ENCODE measurements around the gene ADAMTS7. TPM values are rescaled to one million over a fixed set of nuclear protein-coding genes. Genes with fewer than 3 reads are reported as not detected.

Gene ADAMTS7
- total and polyA plus RNA-seq, 2 of the 4 experiments (the other 2 are of a cell fraction): 1.4 to 12.6 TPM

- POLR2A ChIA-PET (ENCODE audit: unreplicated experiment): no interaction called here
Measured at GRCh38 chr15:78837131-78837530, 25.9 kb upstream of the ADAMTS7 start.

More at GRCh38 chr15:78837131-78837530, 25.9 kb upstream of the ADAMTS7 start:
- no peak overlapping the region for H2BK5ac ChIP-seq (ENCODE audit: low read depth, low read length, poor library complexity, severe bottlenecking)
- H2AFZ ChIP-seq (replicated peaks; ENCODE audit: low read length, poor library complexity): no peak overlapping the region
- H3K9me3 ChIP-seq (ENCODE audit: control insufficient read depth, insufficient read depth, low read length): no peaks in the 10 kb centered on the region
- no peaks in the 10 kb centered on the region; the same call in 1 of the 2 replicates for H3K9me1 ChIP-seq (ENCODE audit: insufficient read depth, low read length)
- H3K9ac ChIP-seq (ENCODE audit: low read depth, low read length): no peak overlapping the region
- no peak overlapping the region for H3K4me3 ChIP-seq (ENCODE audit: insufficient read depth, low read depth, low read length)
- H3K56ac ChIP-seq (ENCODE audit: extremely low read depth, insufficient read depth, low read length): no peak overlapping the region
- H2AK9ac ChIP-seq (replicated peaks; ENCODE audit: low read depth, low read length, poor library complexity): no peak overlapping the region
- H3K4me2 ChIP-seq (ENCODE audit: low read depth, low read length): no peak overlapping the region
- CTCF ChIA-PET: no interaction called here
- H3K4me1 ChIP-seq (ENCODE audit: control insufficient read depth, insufficient read depth, low read length): peaks cover 8% of the 10 kb centered on the region; the same call in 1 of the 2 replicates
- dilution Hi-C loops (cut with HindIII; ENCODE audit: low sequenced_read_pairs, unreplicated experiment): no loop called here
- no TSS peak for BruUV-seq (replicated peaks)
- peaks cover 3% of the 10 kb centered on the region; the same call in 1 of the 2 replicates for H3K27me3 ChIP-seq (ENCODE audit: control insufficient read depth, insufficient read depth, low read length)
- H3K23ac ChIP-seq (ENCODE audit: low read depth, low read length): no peak overlapping the region
- ATAC-seq (ENCODE audit: low read depth) (no peak), DNase-seq (no peak)
- H2AK5ac ChIP-seq (ENCODE audit: low read depth, low read length): no peak overlapping the region
- intact Hi-C loops (cut with micrococcal nuclease): no loop called here
- no peak overlapping the region for H3K4ac ChIP-seq (ENCODE audit: low read depth, low read length)
- H3K79me1 ChIP-seq (ENCODE audit: low read depth in 1 of 2, low read length in 2 of 2): no peaks in the 10 kb centered on the region
- no peak overlapping the region for H4K5ac ChIP-seq (ENCODE audit: low read depth, low read length)
- no peak overlapping the region for H3K14ac ChIP-seq (replicated peaks; ENCODE audit: low read depth, low read length)
- TF ChIP-seq, protein P1, sequence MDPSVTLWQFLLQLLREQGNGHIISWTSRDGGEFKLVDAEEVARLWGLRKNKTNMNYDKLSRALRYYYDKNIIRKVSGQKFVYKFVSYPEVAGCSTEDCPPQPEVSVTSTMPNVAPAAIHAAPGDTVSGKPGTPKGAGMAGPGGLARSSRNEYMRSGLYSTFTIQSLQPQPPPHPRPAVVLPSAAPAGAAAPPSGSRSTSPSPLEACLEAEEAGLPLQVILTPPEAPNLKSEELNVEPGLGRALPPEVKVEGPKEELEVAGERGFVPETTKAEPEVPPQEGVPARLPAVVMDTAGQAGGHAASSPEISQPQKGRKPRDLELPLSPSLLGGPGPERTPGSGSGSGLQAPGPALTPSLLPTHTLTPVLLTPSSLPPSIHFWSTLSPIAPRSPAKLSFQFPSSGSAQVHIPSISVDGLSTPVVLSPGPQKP (IDR thresholded peaks at IDR 0.05; ENCODE audit: borderline replicate concordance, low read depth, low read length): no peak
- no peak for TF ChIP-seq CHD1 (IDR thresholded peaks at IDR 0.05; ENCODE audit: low read depth, low read length)
- TF ChIP-seq RFX5 (IDR thresholded peaks at IDR 0.05; ENCODE audit: low read depth, low read length): no peak
- TF ChIP-seq CTCF (conservative IDR thresholded peaks at IDR 0.05; ENCODE audit: low read depth, low read length): no peak
- TF ChIP-seq POLR2A (IDR thresholded peaks at IDR 0.05; ENCODE audit: low read depth, low read length): no peak
- TF ChIP-seq, protein P2, sequence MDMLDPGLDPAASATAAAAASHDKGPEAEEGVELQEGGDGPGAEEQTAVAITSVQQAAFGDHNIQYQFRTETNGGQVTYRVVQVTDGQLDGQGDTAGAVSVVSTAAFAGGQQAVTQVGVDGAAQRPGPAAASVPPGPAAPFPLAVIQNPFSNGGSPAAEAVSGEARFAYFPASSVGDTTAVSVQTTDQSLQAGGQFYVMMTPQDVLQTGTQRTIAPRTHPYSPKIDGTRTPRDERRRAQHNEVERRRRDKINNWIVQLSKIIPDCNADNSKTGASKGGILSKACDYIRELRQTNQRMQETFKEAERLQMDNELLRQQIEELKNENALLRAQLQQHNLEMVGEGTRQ (IDR thresholded peaks at IDR 0.05; ENCODE audit: low read depth, low read length): no peak
- TF ChIP-seq CEBPB (IDR thresholded peaks at IDR 0.05; ENCODE audit: low read depth, low read length): no peak
- no peak for TF ChIP-seq RCOR1 (IDR thresholded peaks at IDR 0.05; ENCODE audit: insufficient replicate concordance, low read length)
- TF ChIP-seq NFE2L2 (IDR thresholded peaks at IDR 0.05; ENCODE audit: low read depth, low read length): no peak
- TF ChIP-seq BHLHE40 (IDR thresholded peaks at IDR 0.05; ENCODE audit: low read depth, low read length): no peak
- TF ChIP-seq RAD21 (IDR thresholded peaks at IDR 0.05; ENCODE audit: low read length): no peak
- TF ChIP-seq FOS (IDR thresholded peaks at IDR 0.05; ENCODE audit: low read depth, low read length): no peak
- no peak for TF ChIP-seq MXI1 (IDR thresholded peaks at IDR 0.05; ENCODE audit: borderline replicate concordance, low read depth, low read length)
- no peak for TF ChIP-seq MAZ (IDR thresholded peaks at IDR 0.05; ENCODE audit: borderline replicate concordance, low read depth, low read length)
- H3K18ac ChIP-seq (ENCODE audit: low read depth, low read length): no peak overlapping the region
- H4K91ac ChIP-seq (ENCODE audit: insufficient read depth, low read depth, low read length): no peak overlapping the region
- H2BK20ac ChIP-seq (ENCODE audit: low read depth, low read length): no peak overlapping the region
- no peaks in the 10 kb centered on the region for H3K36me3 ChIP-seq (ENCODE audit: control insufficient read depth, insufficient read depth, low read length)
- in situ Hi-C loops (cut with MboI; ENCODE audit: low sequenced_read_pairs): no loop called here
- H3K27ac ChIP-seq (ENCODE audit: insufficient read depth, low read length): no peak overlapping the region
- H2BK120ac ChIP-seq (ENCODE audit: low read depth, low read length): no peak overlapping the region
- H2BK15ac ChIP-seq (ENCODE audit: low read depth, low read length): no peak overlapping the region
- no peak overlapping the region for H4K8ac ChIP-seq (ENCODE audit: low read depth in 2 of 2, low read length in 2 of 2)
- WGBS, 2 experiments (ENCODE audit: extremely low coverage in 2 of 2, insufficient read length in 1 of 2): no CpG with 5 or more reads among the region's 2 CpGs
- no peaks in the 10 kb centered on the region for H4K20me1 ChIP-seq (ENCODE audit: insufficient read depth, low read length)

All from IMR-90 (cell line).